GM23338 (cell line): Measurements from ENCODE around the gene C3orf70. TPM values are rescaled to one million over a fixed set of nuclear protein-coding genes. Genes with fewer than 3 reads are reported as not detected.

Experiments
- ATAC-seq: fragments of 200-7000 bp; cut with Tn5 transposase; 3 replicates; pipeline ENCODE4 v1.9.1; 2020
- DNase-seq: peaks from one replicate; pipeline ENCODE4 v3.0.0-alpha.2; 2015; ENCODE audit warnings: low spot score
- H2AFZ ChIP-seq: fragments of 200-600 bp; sonication (generic); 2 replicates; pipeline ENCODE4 v1.8.0; 2016; ENCODE audit warnings: antibody characterized with exemption, mild to moderate bottlenecking, moderate library complexity
- H3F3A ChIP-seq: fragments of 200-600 bp; sonication (generic); replicated peaks from 2 replicates; pipeline ENCODE4 v1.8.0; 2017; ENCODE audit warnings: antibody characterized with exemption, mixed run types, low read depth
- H3K27ac ChIP-seq: fragments of 200-600 bp; sonication (generic); 2 replicates; pipeline ENCODE4 v1.6.1; 2016; ENCODE audit warnings: low read depth
- H3K27me3 ChIP-seq: fragments of 200-600 bp; sonication (generic); 2 replicates; pipeline ENCODE4 v1.8.0; 2016; ENCODE audit warnings: mild to moderate bottlenecking, mixed run types, moderate library complexity; ENCODE audit not compliant: insufficient read depth
- H3K36me3 ChIP-seq: fragments of 200-600 bp; sonication (generic); 2 replicates; pipeline ENCODE4 v1.8.0; 2016; ENCODE audit warnings: mild to moderate bottlenecking; ENCODE audit not compliant: insufficient read depth
- H3K4me1 ChIP-seq: fragments of 200-600 bp; sonication (generic); 2 replicates; pipeline ENCODE4 v1.8.0; 2016; ENCODE audit warnings: mild to moderate bottlenecking, moderate library complexity; ENCODE audit not compliant: insufficient read depth
- H3K4me2 ChIP-seq: fragments of 200-600 bp; sonication (generic); 2 replicates; pipeline ENCODE4 v1.7.1; 2017; ENCODE audit warnings: mixed run types
- H3K4me3 ChIP-seq: fragments of 200-600 bp; sonication (generic); 2 replicates; pipeline ENCODE4 v1.6.1; 2016; ENCODE audit warnings: mixed run types
- H3K79me2 ChIP-seq: fragments of 200-600 bp; sonication (generic); replicated peaks from 2 replicates; pipeline ENCODE4 v1.8.0; 2017; ENCODE audit warnings: mild to moderate bottlenecking; ENCODE audit not compliant: insufficient read depth
- H3K9me2 ChIP-seq: fragments of 200-600 bp; sonication (generic); 2 replicates; pipeline ENCODE4 v1.8.0; 2017; ENCODE audit not compliant: insufficient read depth
- H4K20me1 ChIP-seq: fragments of 200-600 bp; sonication (generic); replicated peaks from 2 replicates; pipeline ENCODE4 v1.8.0; 2017; ENCODE audit warnings: mild to moderate bottlenecking; ENCODE audit not compliant: insufficient read depth
- H3K27ac Mint-ChIP-seq: 2 replicates; pipeline ENCODE4 v1.8.0; 2020; ENCODE audit warnings: inconsistent platforms, mild to moderate bottlenecking, moderate library complexity, mixed read lengths
- H3K27me3 Mint-ChIP-seq: 3 replicates; pipeline ENCODE4 v1.8.0; 2022; ENCODE audit warnings: low read depth, mild to moderate bottlenecking, moderate library complexity, mixed read lengths, inconsistent platforms; ENCODE audit not compliant: insufficient read depth, poor library complexity
- H3K36me3 Mint-ChIP-seq: 3 replicates; pipeline ENCODE4 v1.8.0; 2021; ENCODE audit warnings: low read depth, mild to moderate bottlenecking, inconsistent platforms, moderate library complexity, mixed read lengths
- H3K4me1 Mint-ChIP-seq: 3 replicates; pipeline ENCODE4 v1.8.0; 2020; ENCODE audit warnings: mild to moderate bottlenecking, inconsistent platforms, mixed read lengths
- H3K4me3 Mint-ChIP-seq: 3 replicates; pipeline ENCODE4 v1.8.0; 2021; ENCODE audit warnings: moderate library complexity, mild to moderate bottlenecking, inconsistent platforms, mixed read lengths
- H3K9me3 Mint-ChIP-seq: 3 replicates; pipeline ENCODE4 v1.8.0; 2020; ENCODE audit warnings: moderate library complexity, mild to moderate bottlenecking, inconsistent platforms, mixed read lengths
- CREB1 ChIP-seq: fragments of 250-450 bp; sonication (Bioruptor Pico); IDR thresholded peaks from 2 replicates; pipeline ENCODE4 v1.5.0; 2020; ENCODE audit warnings: low read depth, mild to moderate bottlenecking, moderate library complexity
- EZH2 ChIP-seq: fragments of 200-600 bp; sonication (generic); IDR thresholded peaks from one replicate; pipeline ENCODE4 v1.8.0; 2017; ENCODE audit warnings: antibody characterized with exemption, mild to moderate bottlenecking, low read depth; ENCODE audit not compliant: unreplicated experiment
- JUNB ChIP-seq: IDR thresholded peaks from one replicate; pipeline ENCODE4 v1.6.1; 2016; ENCODE audit warnings: antibody characterized with exemption; ENCODE audit not compliant: unreplicated experiment
- NANOG ChIP-seq: IDR thresholded peaks from 2 replicates; pipeline ENCODE4 v1.6.1; 2016; ENCODE audit warnings: antibody characterized with exemption, borderline replicate concordance
- POLR2AphosphoS5 ChIP-seq: IDR thresholded peaks from 2 replicates; pipeline ENCODE4 v1.6.1; 2016; ENCODE audit warnings: antibody characterized with exemption, low read depth
- STAT1 ChIP-seq: IDR thresholded peaks from one replicate; pipeline ENCODE4 v1.6.1; 2016; ENCODE audit warnings: antibody characterized with exemption; ENCODE audit not compliant: unreplicated experiment
- ZNF114 ChIP-seq: fragments of 250-450 bp; sonication (Bioruptor Pico); IDR thresholded peaks from 2 replicates; pipeline ENCODE4 v1.5.0; 2020; ENCODE audit warnings: mild to moderate bottlenecking, moderate library complexity
- ZNF462 ChIP-seq: fragments of 250-450 bp; sonication (Bioruptor Pico); IDR thresholded peaks from 2 replicates; pipeline ENCODE4 v1.5.0; 2020; ENCODE audit warnings: mild to moderate bottlenecking, moderate library complexity
- polyA plus RNA-seq: library from polyadenylated mRNA; unstranded; fragments of >200 nt; fragmentation: Nextera tagmentation; extraction: Ambion mirVana; gene quantifications from 2 replicates; pipeline ENCODE4 v1.2.1, GENCODE V29; 2016
- total RNA-seq: library from RNA; depleted of rRNA; stranded (reverse); fragments of >200 nt; shearing (Covaris generic); gene quantifications from 2 replicates; pipeline ENCODE4 v1.2.3, GENCODE V29; 2014

C3orf70 gene
- total and polyA plus RNA-seq, 2 experiments from 2014 or later = 0.45 to 1.5 TPM

- TF ChIP-seq ZNF462 (CRISPR knock-in tag) = no peak
- TF ChIP-seq JUNB = no peak
- no peak for TF ChIP-seq EZH2
These were observed 38.1 kb downstream of the C3orf70 start (continued) for GRCh38 chr3:185114756-185115155.

- H2AFZ ChIP-seq = no peak overlapping the region
- no peak overlapping the region for H3K27ac ChIP-seq
- no peak for ATAC-seq
- TF ChIP-seq ZNF462 (CRISPR knock-in tag) (no peak), STAT1 (no peak), ZNF114 (no peak), CREB1 (CRISPR knock-in tag) (no peak), NANOG (no peak), POLR2AphosphoS5 (no peak)
These were observed 40.7 kb downstream of the C3orf70 start for GRCh38 chr3:185112186-185112585.

More at GRCh38 chr3:185112186-185112585, 40.7 kb downstream of the C3orf70 start:
- Mint-ChIP-seq H3K27ac (no peak overlapping the region), H3K4me1 (no peaks in the 10 kb centered on the region), H3K9me3 (peaks cover 29% of the 10 kb centered on the region), H3K4me3 (no peak overlapping the region), H3K36me3 (peaks cover 14% of the 10 kb centered on the region), H3K27me3 (peaks cover 2% of the 10 kb centered on the region)
- Histone ChIP-seq H3K79me2 (no peaks in the 10 kb centered on the region), H3K27me3 (no peaks in the 10 kb centered on the region), H4K20me1 (no peaks in the 10 kb centered on the region), H3K4me3 (no peak overlapping the region), H3K4me1 (no peaks in the 10 kb centered on the region), H3K9me2 (peaks cover 3% of the 10 kb centered on the region; the same call in 1 of the 2 replicates), H3F3A (no peaks in the 10 kb centered on the region), H3K36me3 (peaks cover 9% of the 10 kb centered on the region; the same call in 1 of the 2 replicates), H3K4me2 (no peak overlapping the region)
- DNase-seq = no peak
